Endothelial cell of umbilical vein (primary cell): ENCODE data around the gene KCTD1. TPM values are rescaled to one million over a fixed set of nuclear protein-coding genes. Genes with fewer than 3 reads are reported as not detected.

Experiments
- BruUV-seq: library from RNA; stranded (reverse); fragments of 400-500 nt; replicated peaks from 2 replicates; lab custom pipeline; 2021; lab: Mats Ljungman, UMichigan
- CTCF ChIA-PET: fragments of 300-600, 350-600 bp; sonication (Branson Sonifier 250); formaldehyde crosslinking; loops from one replicate; lab custom pipeline; 2021; ENCODE audit warnings: antibody characterized with exemption, inconsistent platforms; lab: Charles Lee
- POLR2A ChIA-PET: fragments of 300-600, 350-600 bp; sonication (Branson Sonifier 250); formaldehyde crosslinking; loops from one replicate; lab custom pipeline; 2021; ENCODE audit warnings: antibody characterized with exemption, inconsistent platforms; lab: Charles Lee
- DNase-seq: peaks from one replicate; pipeline ENCODE4 v3.0.0-alpha.2; 2011; ENCODE audit warnings: low read depth, low spot score
- FAIRE-seq: peaks from 2 replicates; lab custom pipeline; 2011; peaks lifted over from hg19 to GRCh38; lab: Jason Lieb, UNC
- H2AFZ ChIP-seq: 2 replicates; pipeline ENCODE4 v1.6.0; 2012; ENCODE audit warnings: low read depth, low read length, control low read depth, inconsistent platforms
- H3K27ac ChIP-seq: 2 replicates; pipeline ENCODE4 v1.5.1; 2011; ENCODE audit warnings: low read depth, mild to moderate bottlenecking, control low read depth, low read length, moderate library complexity; ENCODE audit not compliant: insufficient read depth
- H3K27me3 ChIP-seq, 2 experiments: 2 replicates each; pipeline versions ENCODE4 v1.6.0 to v1.6.1; 2011; ENCODE audit warnings: low read length in 2 of 2, mixed read lengths in 1 of 2; ENCODE audit not compliant: control insufficient read depth in 2 of 2, insufficient read depth in 2 of 2
- H3K36me3 ChIP-seq, 2 experiments: 2 replicates in 1 of 2; 3 replicates in 1 of 2; pipeline ENCODE4 v1.5.1; 2011; ENCODE audit warnings: low read length in 2 of 2, mild to moderate bottlenecking in 1 of 2, moderate library complexity in 1 of 2; ENCODE audit not compliant: control insufficient read depth in 2 of 2, insufficient read depth in 2 of 2; ENCODE audit errors: extremely low read depth in 1 of 2
- H3K4me1 ChIP-seq: 3 replicates; pipeline ENCODE4 v1.5.1; 2011; ENCODE audit warnings: mild to moderate bottlenecking, low read length; ENCODE audit not compliant: control insufficient read depth, insufficient read depth; ENCODE audit errors: extremely low read depth
- H3K4me2 ChIP-seq: 2 replicates; pipeline ENCODE4 v1.6.1; 2011; ENCODE audit warnings: low read length, control low read depth, mixed read lengths; ENCODE audit not compliant: insufficient read depth
- H3K4me3 ChIP-seq, 3 experiments: fragments of 200-600 bp in 1 of 3; sonication (generic), shearing (Covaris generic) in 1 of 3; replicated peaks in 1 of 3; 2 replicates each; pipeline ENCODE4 v1.5.1; 2011 to 2016; ENCODE audit warnings: control low read depth in 3 of 3, low read length in 3 of 3, mild to moderate bottlenecking in 2 of 3, inconsistent platforms in 1 of 3, low read depth in 1 of 3, moderate library complexity in 1 of 3; ENCODE audit not compliant: insufficient read depth in 1 of 3
- H3K79me2 ChIP-seq: 2 replicates; pipeline ENCODE4 v1.6.0; 2012; ENCODE audit warnings: low read length, inconsistent platforms; ENCODE audit not compliant: control insufficient read depth, insufficient read depth
- H3K9ac ChIP-seq: replicated peaks from 2 replicates; pipeline ENCODE3; 2011; ENCODE audit warnings: low read length, control low read depth; ENCODE audit not compliant: insufficient read depth; ENCODE audit errors: extremely low read depth
- H3K9me1 ChIP-seq: replicated peaks from 3 replicates; pipeline ENCODE4 v1.6.0; 2011; ENCODE audit warnings: mild to moderate bottlenecking, low read length; ENCODE audit not compliant: control insufficient read depth, insufficient read depth; ENCODE audit errors: extremely low read depth
- H3K9me3 ChIP-seq: replicated peaks from 2 replicates; pipeline ENCODE4 v1.5.1; 2012; ENCODE audit warnings: low read length, inconsistent platforms; ENCODE audit not compliant: control insufficient read depth, insufficient read depth
- H4K20me1 ChIP-seq: replicated peaks from 2 replicates; pipeline ENCODE3; 2011; ENCODE audit warnings: mild to moderate bottlenecking, low read length; ENCODE audit not compliant: control insufficient read depth, insufficient read depth; ENCODE audit errors: extremely low read depth
- CTCF ChIP-seq, 2 donors: IDR thresholded peaks; 1 replicate in 1 of 2; 2 replicates in 1 of 2; pipeline ENCODE4 v1.5.1; 2011; ENCODE audit warnings: low read length in 2 of 2, mild to moderate bottlenecking in 2 of 2, moderate library complexity in 2 of 2, control low read depth in 1 of 2, inconsistent platforms in 1 of 2, low read depth in 1 of 2; ENCODE audit not compliant: insufficient read depth in 1 of 2; ENCODE audit errors: extremely low read depth in 1 of 2
- EZH2 ChIP-seq: IDR thresholded peaks from 2 replicates; pipeline ENCODE4 v1.6.1; 2012; ENCODE audit warnings: borderline replicate concordance, low read depth, mild to moderate bottlenecking, moderate library complexity, low read length, inconsistent platforms; ENCODE audit not compliant: severe bottlenecking
- FOS ChIP-seq: IDR thresholded peaks from 2 replicates; pipeline ENCODE4 v1.6.1; 2011; ENCODE audit warnings: mild to moderate bottlenecking, low read length, moderate library complexity, borderline replicate concordance; ENCODE audit not compliant: insufficient read depth
- GATA2 ChIP-seq: IDR thresholded peaks from 2 replicates; pipeline ENCODE4 v1.7.0; 2011; ENCODE audit warnings: low read depth, mild to moderate bottlenecking, moderate library complexity, mixed read lengths, low read length; ENCODE audit not compliant: insufficient read length, insufficient read depth
- POLR2AphosphoS5 ChIP-seq: IDR thresholded peaks from 2 replicates; pipeline ENCODE4 v1.6.1; 2012; ENCODE audit warnings: low read depth, mild to moderate bottlenecking, control low read depth, low read length, moderate library complexity; ENCODE audit not compliant: insufficient read depth
- dilution Hi-C: fragments of 300-500 bp; cut with MboI; formaldehyde crosslinking; loops from one replicate; pipeline ENCODE4 v1.15.0; 2019; ENCODE audit warnings: low sequenced_read_pairs; ENCODE audit not compliant: extremely low pct_ligation_motif_present
- intact Hi-C: fragments of 100-400 bp; cut with micrococcal nuclease; formaldehyde crosslinking; loops from one replicate; pipeline ENCODE4 v1.10.0; 2022
- polyA plus RNA-seq, 4 experiments: library from polyadenylated mRNA; depleted of rRNA in 3 of 4; stranded (reverse) in 3 of 4; unstranded in 1 of 4; fragments of >200 nt; gene quantifications; 2 replicates each; pipeline versions ENCODE4 v1.2.1 to v1.2.3, GENCODE V29; 2011 to 2012; ENCODE audit warnings: missing spikeins in 1 of 4
- total RNA-seq: library from RNA; stranded (reverse); gene quantifications from 2 replicates; pipeline ENCODE4 v1.2.3, GENCODE V29; 2021
- TF ChIP-seq, protein P1 (sequence below): IDR thresholded peaks from 2 replicates; pipeline ENCODE4 v1.6.1; 2011; ENCODE audit not compliant: insufficient read depth, insufficient read length

KCTD1 gene
- total and polyA plus RNA-seq, 2 donors (not counting 3 experiments of a cell fraction or from before 2014, with no cell fraction given): 6.1 to 12.1 TPM

- no TSS peak for BruUV-seq
- CTCF ChIA-PET: no interaction called here
- Histone ChIP-seq H3K4me3 (no peak overlapping the region), H3K9ac (no peak overlapping the region), H3K36me3 (no peaks in the 10 kb centered on the region), H3K4me1 (peaks cover 30% of the 10 kb centered on the region), H4K20me1 (no peaks in the 10 kb centered on the region), H2AFZ (no peak overlapping the region), H3K27me3 (no peaks in the 10 kb centered on the region), H3K79me2 (no peaks in the 10 kb centered on the region), H3K27ac (no peak overlapping the region), H3K4me2 (no peak overlapping the region), H3K9me3 (no peaks in the 10 kb centered on the region), H3K9me1 (no peaks in the 10 kb centered on the region)
- FAIRE-seq (no peak), DNase-seq (no peak)
- POLR2A ChIA-PET: no interaction called here
- dilution Hi-C loops: no loop called here
- intact Hi-C loops: loop anchor here (5.0 kb wide), 1 partner anchor 193 kb away; no protein-coding TSS in a partner anchor
- TF ChIP-seq FOS (no peak), GATA2 (no peak), EZH2 (no peak), CTCF (IDR thresholded peaks at IDR 0.05; ENCODE audit: extremely low read depth in 1 of 2, insufficient read depth in 1 of 2, low read depth in 1 of 2, low read length in 2 of 2) (no peak), POLR2AphosphoS5 (no peak)
- TF ChIP-seq, protein P1, sequence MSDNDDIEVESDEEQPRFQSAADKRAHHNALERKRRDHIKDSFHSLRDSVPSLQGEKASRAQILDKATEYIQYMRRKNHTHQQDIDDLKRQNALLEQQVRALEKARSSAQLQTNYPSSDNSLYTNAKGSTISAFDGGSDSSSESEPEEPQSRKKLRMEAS: no peak
Measured at GRCh38 chr18:26454616-26455015, 93.7 kb downstream of the KCTD1 start.
